Memory B cell (primary cell): Measurements from ENCODE around the gene SLC22A23.
A peak's percentile ranks its signal among the peaks of the same experiment; 100 is the strongest.

Experiments
- ATAC-seq: fragments of 150-1000 bp; cut with Tn5 transposase; 2 replicates; pipeline ENCODE4 v1.10.0; 2021; ENCODE audit warnings: low read depth, mild to moderate bottlenecking, moderate library complexity
- DNase-seq, 2 donors: peaks; one replicate each; pipeline ENCODE4 v3.0.0; 2022; ENCODE audit warnings: low spot score in 2 of 2
- H3K27ac Mint-ChIP-seq: one replicate; pipeline ENCODE4 v1.8.0; 2022; ENCODE audit warnings: mild to moderate bottlenecking, moderate library complexity, mixed read lengths
- H3K27me3 Mint-ChIP-seq: one replicate; pipeline ENCODE4 v1.8.0; 2022; ENCODE audit warnings: mixed read lengths
- H3K36me3 Mint-ChIP-seq: one replicate; pipeline ENCODE4 v1.8.0; 2022; ENCODE audit warnings: mild to moderate bottlenecking, mixed read lengths
- H3K4me1 Mint-ChIP-seq: one replicate; pipeline ENCODE4 v1.8.0; 2022; ENCODE audit warnings: mixed read lengths
- H3K4me3 Mint-ChIP-seq: one replicate; pipeline ENCODE4 v1.8.0; 2022; ENCODE audit warnings: mild to moderate bottlenecking, moderate library complexity, mixed read lengths
- H3K9me3 Mint-ChIP-seq: one replicate; pipeline ENCODE4 v1.8.0; 2022; ENCODE audit warnings: mixed read lengths

Gene SLC22A23

DNA sequence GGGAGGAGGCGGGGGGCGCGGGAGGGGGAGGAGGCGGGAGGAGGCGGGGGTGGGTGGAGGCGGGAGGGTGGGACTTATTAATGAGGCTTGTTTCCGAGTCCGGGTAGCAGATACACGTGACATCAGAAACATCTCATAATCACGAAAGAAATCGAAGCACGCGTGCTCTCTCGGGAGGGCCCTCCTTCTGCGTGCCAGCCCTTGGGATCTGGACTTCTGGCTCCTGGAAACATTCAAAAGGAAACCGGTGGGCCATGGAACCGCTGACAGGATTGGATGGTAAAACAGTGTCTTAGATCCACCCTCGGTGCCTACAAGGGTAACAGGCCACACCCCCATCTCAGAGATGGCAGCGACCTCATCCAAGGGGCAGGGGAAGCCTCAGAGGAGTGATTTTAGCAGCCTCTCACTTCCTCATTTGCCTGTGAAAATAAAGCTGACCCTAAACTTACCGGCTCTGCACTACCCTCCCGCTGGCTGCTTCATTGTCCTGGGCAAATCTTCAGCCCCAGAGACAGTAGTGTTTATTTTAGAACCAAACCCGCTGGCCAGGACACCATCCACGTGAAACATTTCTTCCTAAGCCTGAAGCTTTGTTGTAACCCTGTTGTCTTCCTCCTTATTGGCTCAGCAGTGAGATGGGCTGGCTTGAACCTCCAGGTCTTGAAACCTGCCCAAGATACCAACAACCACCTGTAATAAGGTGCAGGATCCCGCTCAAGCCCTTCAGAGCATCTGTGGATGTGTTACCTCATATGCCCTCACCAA is 100.6 kb downstream of the SLC22A23 start:
- peaks cover 2% of the 10 kb centered on the region for H3K36me3 Mint-ChIP-seq
- H3K9me3 Mint-ChIP-seq: no peaks in the 10 kb centered on the region
- DNase-seq (peak; percentile 75 to 84), ATAC-seq (peak; percentile 97)
- H3K4me1 Mint-ChIP-seq: peaks cover 43% of the 10 kb centered on the region
- H3K27ac Mint-ChIP-seq: peak overlapping the region; percentile 91
- peaks cover 5% of the 10 kb centered on the region for H3K27me3 Mint-ChIP-seq
- peak overlapping the region; percentile 96 for H3K4me3 Mint-ChIP-seq

- H3K4me1 Mint-ChIP-seq: peaks cover 43% of the 10 kb centered on the region
- no peaks in the 10 kb centered on the region for H3K9me3 Mint-ChIP-seq
- H3K27ac Mint-ChIP-seq: peak overlapping the region; percentile 91
- ATAC-seq (peak; percentile 1), DNase-seq (peak in 1 of 2 donors; percentile 21)
- H3K27me3 Mint-ChIP-seq: peaks cover 4% of the 10 kb centered on the region
- H3K4me3 Mint-ChIP-seq: peak overlapping the region; percentile 96
- peaks cover 2% of the 10 kb centered on the region for H3K36me3 Mint-ChIP-seq
These were observed 101.3 kb downstream of the SLC22A23 start for GRCh38 chr6:3355358-3356055.

DNA sequence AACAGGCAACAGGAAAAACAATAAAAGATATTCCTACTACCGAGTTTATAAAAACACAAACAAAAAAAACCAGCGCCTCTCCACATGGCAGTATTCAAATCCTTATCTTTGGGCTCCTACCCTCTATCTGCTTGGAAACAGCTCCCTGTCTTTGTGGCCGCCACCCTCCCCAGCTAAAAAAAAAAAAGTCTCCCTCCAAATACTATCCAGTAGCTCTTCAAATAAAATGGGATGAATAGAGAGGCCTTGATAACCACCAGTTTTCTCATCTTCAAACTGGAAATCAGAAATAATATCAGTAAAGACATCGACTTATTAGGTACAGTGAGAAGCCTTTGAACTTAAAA is 101.9 kb downstream of the SLC22A23 start:
- no peak for ATAC-seq

DNA sequence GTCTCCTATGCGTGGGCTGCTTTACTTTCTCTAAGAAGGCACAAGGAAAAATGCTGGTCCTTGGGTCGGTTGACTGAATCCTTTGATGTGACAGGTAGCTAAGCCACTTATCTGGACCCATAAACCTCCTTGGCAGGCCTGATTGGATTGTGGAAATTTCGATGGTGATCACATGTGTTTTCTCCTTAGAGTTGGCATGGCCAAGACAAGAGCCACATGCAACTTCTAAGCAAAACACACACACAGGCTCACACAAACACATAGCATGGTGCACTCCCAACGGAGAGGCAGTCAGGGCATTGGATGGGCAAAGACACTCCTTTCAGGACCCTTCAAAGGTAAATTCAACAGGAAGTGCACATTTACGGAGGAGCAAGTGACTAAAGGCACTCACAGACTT is 102.9 kb downstream of the SLC22A23 start:
- peaks cover 9% of the 10 kb centered on the region for H3K27me3 Mint-ChIP-seq
- H3K27ac Mint-ChIP-seq: no peak overlapping the region
- peaks cover 2% of the 10 kb centered on the region for H3K36me3 Mint-ChIP-seq
- ATAC-seq: no peak
- no peaks in the 10 kb centered on the region for H3K9me3 Mint-ChIP-seq
- H3K4me1 Mint-ChIP-seq: peaks cover 36% of the 10 kb centered on the region
- H3K4me3 Mint-ChIP-seq: no peak overlapping the region
- DNase-seq: no peak

More for the DNA sequence above, 101.9 kb downstream of the SLC22A23 start:
- H3K4me3 Mint-ChIP-seq: no peak overlapping the region
- peak overlapping the region; percentile 91 for H3K27ac Mint-ChIP-seq
- H3K27me3 Mint-ChIP-seq: peaks cover 4% of the 10 kb centered on the region
- DNase-seq: no peak
- no peaks in the 10 kb centered on the region for H3K9me3 Mint-ChIP-seq
- H3K36me3 Mint-ChIP-seq: peaks cover 2% of the 10 kb centered on the region
- peaks cover 42% of the 10 kb centered on the region for H3K4me1 Mint-ChIP-seq

DNA sequence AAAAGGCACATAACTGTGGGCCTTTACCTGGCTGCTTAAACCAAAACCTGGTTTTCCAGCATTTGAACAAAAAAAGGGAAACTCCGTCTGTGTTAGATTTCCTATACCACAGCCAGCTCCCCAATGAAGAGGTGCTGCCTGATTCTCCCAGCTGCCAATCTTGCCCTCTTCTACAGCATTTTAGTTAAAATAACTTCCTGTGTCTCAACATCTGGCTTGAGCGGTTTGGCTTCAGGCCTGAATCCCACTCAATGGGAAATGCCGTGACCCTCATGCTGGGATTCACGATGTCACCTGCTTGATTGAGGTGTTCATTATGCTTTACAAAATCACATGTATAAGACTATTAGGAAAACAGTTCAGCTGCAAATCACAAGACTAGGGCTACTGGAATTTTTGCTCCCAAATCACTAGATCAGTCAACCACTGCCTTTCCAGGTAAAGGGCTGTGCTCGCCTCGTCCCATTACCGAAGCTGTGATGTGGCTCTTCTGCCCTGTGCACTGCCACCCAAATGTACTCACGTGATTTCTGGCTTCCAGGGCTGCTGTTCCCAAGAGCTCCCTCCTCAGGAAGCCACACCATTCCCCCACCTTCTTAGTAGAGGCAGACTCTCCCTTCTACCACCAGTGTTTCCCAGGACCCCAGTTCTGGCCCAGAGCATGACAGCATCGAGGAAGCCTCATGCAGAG is 103.5 kb downstream of the SLC22A23 start:
- ATAC-seq: no peak
- Mint-ChIP-seq H3K9me3 (no peaks in the 10 kb centered on the region), H3K4me1 (peaks cover 35% of the 10 kb centered on the region), H3K4me3 (no peak overlapping the region), H3K27ac (no peak overlapping the region), H3K36me3 (peaks cover 2% of the 10 kb centered on the region), H3K27me3 (peaks cover 12% of the 10 kb centered on the region)
- no peak for DNase-seq

- Mint-ChIP-seq H3K9me3 (no peaks in the 10 kb centered on the region), H3K4me3 (no peak overlapping the region), H3K27me3 (peaks cover 17% of the 10 kb centered on the region), H3K27ac (no peak overlapping the region), H3K4me1 (peaks cover 33% of the 10 kb centered on the region), H3K36me3 (peaks cover 2% of the 10 kb centered on the region)
- DNase-seq: no peak
- no peak for ATAC-seq
These were observed 104.2 kb downstream of the SLC22A23 start for GRCh38 chr6:3352678-3353077.

DNA sequence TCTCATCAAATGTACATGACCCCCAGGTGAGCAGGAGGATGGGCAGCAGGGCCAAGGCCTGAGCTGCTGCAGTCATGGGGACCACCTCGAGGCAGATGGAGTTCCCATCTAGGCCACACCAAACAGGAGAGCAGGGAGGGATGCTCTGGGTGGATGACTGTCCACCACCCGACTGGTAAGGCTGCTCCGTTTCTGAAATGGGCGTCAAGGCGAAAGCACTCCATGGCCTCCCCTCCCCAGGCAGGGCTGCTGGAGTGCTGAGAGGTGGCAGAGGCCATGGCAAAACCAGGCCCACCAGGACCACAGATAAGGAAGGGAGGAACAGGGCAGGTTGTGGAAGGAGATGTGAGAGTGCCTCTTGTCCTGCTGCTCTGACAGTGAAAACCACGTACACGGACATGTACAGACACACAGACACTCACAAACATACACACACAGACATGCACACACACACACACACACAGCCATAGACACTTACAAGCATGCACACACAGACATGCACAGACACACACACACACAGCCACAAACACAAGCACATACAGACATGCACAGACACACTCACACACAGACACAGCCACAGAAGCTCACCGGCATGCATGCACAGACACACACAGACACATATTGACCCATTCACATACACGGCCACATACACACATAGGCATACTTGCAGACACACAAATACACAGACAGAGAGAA is 104.9 kb downstream of the SLC22A23 start:
- DNase-seq: no peak

DNA sequence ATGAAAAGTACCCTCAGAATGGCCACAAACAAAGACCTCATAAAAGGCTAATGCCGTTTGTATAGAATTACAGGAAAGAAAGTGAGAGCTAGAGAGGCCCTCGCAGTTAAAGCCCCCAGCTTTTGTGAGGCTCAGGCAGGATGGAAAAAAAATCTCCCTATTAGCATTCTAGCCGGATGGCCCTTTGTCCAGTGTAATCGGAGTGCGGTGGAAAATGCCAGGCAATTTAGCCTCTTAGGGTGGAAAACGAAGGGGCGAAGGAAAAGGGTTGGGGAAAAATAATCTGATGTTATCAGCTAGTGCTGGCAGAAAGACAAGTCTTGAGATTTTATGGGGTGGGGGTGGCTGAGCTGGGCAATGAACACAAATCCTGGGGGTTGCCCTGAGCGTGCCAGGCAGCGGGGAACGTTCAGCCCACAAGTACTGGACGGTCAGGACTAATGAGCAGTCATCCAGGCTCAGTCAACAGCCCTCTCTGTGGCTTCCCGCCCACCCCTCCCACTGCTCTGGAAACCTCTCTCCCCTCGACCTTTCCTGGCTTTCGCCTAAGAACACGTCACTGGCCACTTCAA is 105.7 kb downstream of the SLC22A23 start:
- no peak for ATAC-seq
- peaks cover 27% of the 10 kb centered on the region for H3K4me1 Mint-ChIP-seq
- H3K27ac Mint-ChIP-seq: no peak overlapping the region
- H3K4me3 Mint-ChIP-seq: no peak overlapping the region
- H3K36me3 Mint-ChIP-seq: no peaks in the 10 kb centered on the region
- no peaks in the 10 kb centered on the region for H3K9me3 Mint-ChIP-seq
- no peak for DNase-seq
- peaks cover 20% of the 10 kb centered on the region for H3K27me3 Mint-ChIP-seq

More for the DNA sequence above, 104.9 kb downstream of the SLC22A23 start:
- no peak overlapping the region for H3K4me3 Mint-ChIP-seq
- H3K27me3 Mint-ChIP-seq: peaks cover 20% of the 10 kb centered on the region
- no peaks in the 10 kb centered on the region for H3K9me3 Mint-ChIP-seq
- no peaks in the 10 kb centered on the region for H3K36me3 Mint-ChIP-seq
- H3K4me1 Mint-ChIP-seq: peaks cover 31% of the 10 kb centered on the region
- H3K27ac Mint-ChIP-seq: no peak overlapping the region
- no peak for ATAC-seq

DNA sequence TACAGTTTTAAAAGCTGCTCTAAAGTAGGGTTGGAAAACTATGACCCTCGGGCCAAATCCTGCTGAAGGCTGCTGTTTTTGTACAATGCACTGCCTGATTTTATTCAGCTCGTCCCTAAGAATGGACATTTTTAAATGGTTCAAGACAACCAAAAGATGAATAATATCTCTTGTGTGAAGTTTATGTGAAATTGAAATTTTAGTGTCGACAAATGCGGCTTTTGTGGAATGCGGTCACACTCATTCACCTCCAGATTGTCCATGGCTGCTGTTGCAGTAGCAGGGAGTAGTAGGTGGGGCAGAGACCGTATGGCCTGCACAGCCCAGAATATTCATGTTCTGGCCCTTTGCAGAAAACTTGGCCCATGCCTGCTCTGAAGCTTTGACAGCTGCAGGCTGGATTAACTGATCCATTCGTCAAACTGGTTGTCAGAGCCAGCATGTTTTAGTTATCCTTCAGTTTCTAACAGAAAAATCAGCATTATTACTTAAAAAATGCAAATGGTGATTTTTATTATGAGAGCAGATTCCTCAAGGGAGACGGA is 106.5 kb downstream of the SLC22A23 start:
- Mint-ChIP-seq H3K9me3 (no peaks in the 10 kb centered on the region), H3K27me3 (peaks cover 20% of the 10 kb centered on the region), H3K4me3 (no peak overlapping the region), H3K4me1 (peaks cover 26% of the 10 kb centered on the region), H3K27ac (no peak overlapping the region), H3K36me3 (no peaks in the 10 kb centered on the region)
- DNase-seq (no peak), ATAC-seq (no peak)

DNA sequence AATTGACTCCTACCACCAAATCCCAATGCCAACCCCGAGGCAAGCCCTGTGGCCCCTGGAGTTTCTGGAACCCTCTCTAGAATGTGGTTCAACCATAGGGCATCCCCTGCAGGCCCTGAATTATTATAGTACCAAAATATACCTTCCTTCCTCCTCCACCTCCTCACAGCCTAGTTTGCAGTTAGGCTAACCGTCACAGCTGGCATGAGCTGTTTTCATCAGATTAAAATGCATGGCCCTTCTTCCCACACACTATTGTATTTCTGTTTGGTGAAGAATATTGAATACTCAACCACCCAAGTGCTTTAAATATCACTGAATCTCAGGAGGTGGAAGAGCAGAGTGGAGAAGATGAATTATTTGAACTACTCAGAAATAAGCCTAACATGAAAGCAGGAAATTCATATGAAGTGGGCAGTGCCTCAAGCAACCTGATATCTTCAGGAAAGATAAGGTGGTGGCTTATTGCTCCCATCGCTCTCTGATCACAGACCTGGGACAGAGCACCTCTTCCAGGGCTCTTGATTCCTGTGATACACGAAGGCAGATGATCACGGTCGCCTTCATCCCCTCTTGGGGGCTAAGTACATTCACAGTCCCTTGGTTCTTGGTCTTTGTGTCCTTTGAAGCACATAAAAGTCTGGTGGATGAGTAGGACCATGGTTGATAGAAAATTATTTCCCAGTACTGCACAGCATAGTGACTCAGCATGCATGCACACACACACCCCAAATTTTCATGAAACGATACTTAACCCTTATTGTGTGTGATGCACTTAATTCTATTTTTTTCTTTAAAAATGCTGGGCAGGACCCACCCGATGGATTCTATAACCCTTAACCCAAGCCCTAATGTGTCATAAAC is 107.2 kb downstream of the SLC22A23 start:
- no peak for ATAC-seq
- Mint-ChIP-seq H3K4me3 (no peak overlapping the region), H3K27me3 (peaks cover 20% of the 10 kb centered on the region), H3K4me1 (peaks cover 22% of the 10 kb centered on the region), H3K27ac (no peak overlapping the region), H3K36me3 (no peaks in the 10 kb centered on the region), H3K9me3 (no peaks in the 10 kb centered on the region)
- no peak for DNase-seq

GRCh38 chr6:3348821-3349220 is 108.0 kb downstream of the SLC22A23 start:
- no peak for DNase-seq

DNA sequence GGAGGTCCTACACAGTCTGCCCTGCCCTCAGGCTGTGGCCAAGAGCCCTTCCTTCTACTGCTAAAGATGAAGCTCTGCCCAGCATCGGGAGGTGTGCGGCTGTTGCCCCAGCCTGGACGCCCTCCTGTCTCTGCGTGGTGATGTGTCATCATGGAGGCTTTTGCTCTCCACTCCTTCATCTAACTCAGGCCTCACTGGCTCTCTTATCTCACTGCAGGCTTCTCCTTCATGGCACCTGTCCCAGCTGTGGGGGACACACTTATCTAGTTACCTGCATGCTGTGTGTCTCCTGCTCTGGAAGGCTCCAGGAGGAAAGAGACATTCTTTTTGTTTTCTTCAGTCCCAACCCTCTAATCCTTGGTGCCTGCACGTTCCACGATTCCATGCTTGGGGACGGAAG is 109.0 kb downstream of the SLC22A23 start:
- Mint-ChIP-seq H3K9me3 (no peaks in the 10 kb centered on the region), H3K4me1 (peaks cover 11% of the 10 kb centered on the region), H3K27ac (no peak overlapping the region), H3K36me3 (no peaks in the 10 kb centered on the region), H3K27me3 (peaks cover 20% of the 10 kb centered on the region), H3K4me3 (no peak overlapping the region)
- no peak for ATAC-seq
- no peak for DNase-seq

More at GRCh38 chr6:3348821-3349220, 108.0 kb downstream of the SLC22A23 start:
- ATAC-seq: no peak
- no peak overlapping the region for H3K4me3 Mint-ChIP-seq
- no peak overlapping the region for H3K27ac Mint-ChIP-seq
- H3K36me3 Mint-ChIP-seq: no peaks in the 10 kb centered on the region
- no peaks in the 10 kb centered on the region for H3K9me3 Mint-ChIP-seq
- H3K4me1 Mint-ChIP-seq: peaks cover 15% of the 10 kb centered on the region
- peaks cover 20% of the 10 kb centered on the region for H3K27me3 Mint-ChIP-seq

GRCh38 chr6:3347247-3347646 is 109.6 kb downstream of the SLC22A23 start:
- Mint-ChIP-seq H3K27ac (no peak overlapping the region), H3K9me3 (no peaks in the 10 kb centered on the region), H3K4me3 (no peak overlapping the region), H3K36me3 (no peaks in the 10 kb centered on the region), H3K4me1 (peaks cover 8% of the 10 kb centered on the region), H3K27me3 (peaks cover 19% of the 10 kb centered on the region)
- DNase-seq (no peak), ATAC-seq (no peak)
